Activated CD8-positive, alpha-beta memory T cell treated with anti-CD3 and anti-CD28 coated beads, Interleukin-2, amount 10 ng/mL, durations not matched to agents 7 days and 5 days (primary cell): ENCODE measurements around the gene RPL13A. TPM values are rescaled to one million over a fixed set of nuclear protein-coding genes. Genes with fewer than 3 reads are reported as not detected.

Source experiments
- ATAC-seq: fragments of 150-1000 bp; cut with Tn5 transposase; one replicate; pipeline ENCODE4 v1.10.0; 2021; ENCODE audit warnings: moderate library complexity
- CTCF ChIA-PET: fragments of 350-600 bp; sonication (Branson Sonifier 250); formaldehyde crosslinking; loops from one replicate; lab custom pipeline; 2021; ENCODE audit warnings: antibody characterized with exemption; lab: Charles Lee
- DNase-seq: peaks from one replicate; pipeline ENCODE4 v3.0.0-alpha.2; 2020
- H3K27ac Mint-ChIP-seq: one replicate; pipeline ENCODE4 v1.8.0; 2021; ENCODE audit warnings: mild to moderate bottlenecking, mixed read lengths
- H3K27me3 Mint-ChIP-seq: one replicate; pipeline ENCODE4 v1.8.0; 2021; ENCODE audit warnings: mixed read lengths
- H3K36me3 Mint-ChIP-seq: one replicate; pipeline ENCODE4 v1.8.0; 2021; ENCODE audit warnings: mild to moderate bottlenecking, mixed read lengths
- H3K4me1 Mint-ChIP-seq: one replicate; pipeline ENCODE4 v1.8.0; 2021; ENCODE audit warnings: mixed read lengths
- H3K4me3 Mint-ChIP-seq: one replicate; pipeline ENCODE4 v1.8.0; 2021; ENCODE audit warnings: mild to moderate bottlenecking, moderate library complexity, mixed read lengths
- H3K9me3 Mint-ChIP-seq: one replicate; pipeline ENCODE4 v1.8.0; 2022; ENCODE audit warnings: low read depth, mixed read lengths
- total RNA-seq, 2 experiments: library from RNA; stranded (reverse); gene quantifications; one replicate each; pipeline ENCODE4 v1.2.3, GENCODE V29; 2021

RPL13A gene
- total RNA-seq, 2 experiments from 2014 or later = 2,143 to 2,523 TPM

DNA sequence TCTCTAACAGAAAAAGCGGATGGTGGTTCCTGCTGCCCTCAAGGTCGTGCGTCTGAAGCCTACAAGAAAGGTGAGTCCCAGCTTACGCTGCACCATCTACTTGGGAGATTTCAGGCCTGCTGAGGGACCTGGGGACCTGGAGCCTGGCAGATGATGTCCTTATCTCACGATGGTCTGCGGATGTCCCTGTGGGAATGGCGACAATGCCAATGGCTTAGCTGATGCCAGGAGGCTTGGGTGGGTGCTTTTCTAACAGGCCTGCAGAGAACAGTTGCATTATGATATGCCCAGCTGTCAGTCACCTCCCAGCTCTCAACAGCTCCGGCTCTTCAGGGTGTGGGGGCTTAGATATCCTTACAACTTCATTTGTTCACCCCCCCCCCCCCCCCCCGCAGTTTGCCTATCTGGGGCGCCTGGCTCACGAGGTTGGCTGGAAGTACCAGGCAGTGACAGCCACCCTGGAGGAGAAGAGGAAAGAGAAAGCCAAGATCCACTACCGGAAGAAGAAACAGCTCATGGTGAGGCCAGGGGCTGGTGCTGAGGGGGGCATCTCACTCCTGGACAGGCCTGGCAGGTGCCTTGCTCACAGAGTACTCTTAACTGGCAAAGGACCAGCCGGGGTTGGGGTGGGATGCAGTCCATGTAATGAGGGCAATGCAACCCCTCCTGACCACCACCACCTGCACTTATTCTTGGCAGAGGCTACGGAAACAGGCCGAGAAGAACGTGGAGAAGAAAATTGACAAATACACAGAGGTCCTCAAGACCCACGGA lies 3.8 kb downstream of the RPL13A start:
- Mint-ChIP-seq H3K9me3 (no peaks in the 10 kb centered on the region), H3K27ac (peak overlapping the region; percentile 94), H3K4me3 (peak overlapping the region; percentile 98), H3K36me3 (peaks cover 71% of the 10 kb centered on the region), H3K27me3 (no peaks in the 10 kb centered on the region), H3K4me1 (peaks cover 63% of the 10 kb centered on the region)
- DNase-seq (no peak), ATAC-seq (no peak)
- CTCF ChIA-PET = interaction anchor here (1.0 to 2.3 kb wide), 3 partner anchors 16 to 21 kb away, joined by 4 to 10 read pairs (median 5); partner anchors contain the start of gene FLT3LG

DNA sequence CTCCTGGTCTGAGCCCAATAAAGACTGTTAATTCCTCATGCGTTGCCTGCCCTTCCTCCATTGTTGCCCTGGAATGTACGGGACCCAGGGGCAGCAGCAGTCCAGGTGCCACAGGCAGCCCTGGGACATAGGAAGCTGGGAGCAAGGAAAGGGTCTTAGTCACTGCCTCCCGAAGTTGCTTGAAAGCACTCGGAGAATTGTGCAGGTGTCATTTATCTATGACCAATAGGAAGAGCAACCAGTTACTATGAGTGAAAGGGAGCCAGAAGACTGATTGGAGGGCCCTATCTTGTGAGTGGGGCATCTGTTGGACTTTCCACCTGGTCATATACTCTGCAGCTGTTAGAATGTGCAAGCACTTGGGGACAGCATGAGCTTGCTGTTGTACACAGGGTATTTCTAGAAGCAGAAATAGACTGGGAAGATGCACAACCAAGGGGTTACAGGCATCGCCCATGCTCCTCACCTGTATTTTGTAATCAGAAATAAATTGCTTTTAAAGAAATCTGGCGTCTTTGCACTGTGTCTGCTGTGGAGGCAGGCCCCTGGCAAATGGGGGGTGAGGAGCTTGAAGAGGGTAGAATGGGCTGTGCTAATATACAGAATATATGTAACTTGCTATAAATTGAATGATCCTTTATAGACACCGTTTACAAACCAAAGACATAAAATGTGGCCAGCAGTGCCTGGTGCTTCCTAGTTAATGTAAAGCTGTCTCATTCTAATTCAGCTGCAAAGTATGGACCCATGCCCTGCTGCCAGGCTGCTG lies 4.6 kb downstream of the RPL13A start:
- Mint-ChIP-seq H3K9me3 (no peaks in the 10 kb centered on the region), H3K4me3 (no peak overlapping the region), H3K4me1 (peaks cover 59% of the 10 kb centered on the region), H3K27me3 (no peaks in the 10 kb centered on the region), H3K27ac (peak overlapping the region; percentile 78), H3K36me3 (peaks cover 70% of the 10 kb centered on the region)
- ATAC-seq = no peak
- no peak for DNase-seq
- CTCF ChIA-PET = interaction anchor here (0.8 to 3.0 kb wide), 7 partner anchors 14 to 186 kb away, joined by 3 to 10 read pairs (median 5); partner anchors contain the start of gene FLT3LG

DNA sequence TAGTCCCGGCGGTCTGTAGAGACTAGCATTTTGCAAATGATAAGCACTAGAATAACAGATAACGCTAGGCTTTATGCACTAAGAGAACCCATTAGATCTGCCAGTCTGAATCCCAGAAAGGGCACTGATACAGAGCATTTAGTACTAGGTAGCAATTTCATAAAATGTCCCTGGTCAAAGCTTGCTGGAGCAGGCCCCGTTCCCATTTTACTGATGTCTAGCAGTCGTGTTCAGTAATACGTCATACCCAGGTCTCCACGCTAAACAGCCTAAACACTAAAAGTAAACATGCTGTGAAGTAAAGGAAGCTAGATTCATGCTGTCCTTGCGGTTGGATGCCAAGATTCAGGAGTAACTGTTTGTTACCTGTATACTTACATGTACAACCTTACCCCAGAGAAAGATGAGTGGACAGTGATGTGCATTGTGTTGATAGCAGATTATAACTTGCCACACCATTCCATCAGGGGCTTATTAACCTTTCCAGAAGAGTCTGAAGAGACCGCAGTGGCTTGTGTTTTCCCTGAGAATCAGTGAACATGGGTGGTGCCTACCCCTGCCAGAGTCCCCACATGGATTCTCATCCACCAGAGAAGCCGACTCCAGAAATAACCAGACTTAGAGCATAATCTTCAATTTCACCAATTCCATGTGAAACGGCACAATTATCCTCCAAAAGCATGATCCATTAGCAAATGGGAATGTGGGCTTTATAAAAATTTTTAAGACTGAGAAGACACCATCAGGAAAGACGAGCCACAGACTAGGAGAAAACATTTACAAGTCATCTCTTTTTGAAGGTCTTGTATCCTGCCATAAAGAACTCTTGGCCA lies 5.4 kb downstream of the RPL13A start:
- Mint-ChIP-seq H3K27me3 (no peaks in the 10 kb centered on the region), H3K4me1 (peaks cover 62% of the 10 kb centered on the region), H3K27ac (peak overlapping the region; percentile 78), H3K4me3 (no peak overlapping the region), H3K9me3 (no peaks in the 10 kb centered on the region), H3K36me3 (peaks cover 70% of the 10 kb centered on the region)
- CTCF ChIA-PET = interaction anchor here (0.8 to 3.0 kb wide), 7 partner anchors 14 to 185 kb away, joined by 3 to 10 read pairs (median 5); partner anchors contain the start of gene FLT3LG
- no peak for ATAC-seq
- no peak for DNase-seq

DNA sequence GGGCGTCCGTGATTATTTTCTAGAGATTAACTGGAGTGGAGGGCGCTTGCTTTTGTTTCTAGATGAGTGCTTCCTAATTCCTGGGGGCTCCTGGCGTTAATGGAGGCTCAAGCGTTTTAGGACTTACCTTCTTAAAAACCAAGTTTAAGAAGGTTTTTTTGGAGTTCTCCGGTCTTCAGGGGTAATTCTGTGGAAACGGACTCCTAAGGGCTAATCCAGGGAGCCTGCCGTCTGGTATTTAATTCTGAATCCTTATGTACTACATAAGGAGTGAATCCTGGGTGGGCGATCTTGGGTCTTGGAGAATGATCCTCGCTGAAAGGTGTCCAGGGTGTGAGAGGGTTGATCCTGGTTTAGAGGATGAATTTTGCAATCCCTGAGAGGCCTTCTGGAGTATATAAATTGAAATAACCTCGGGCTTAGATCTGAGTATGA lies 9.2 kb downstream of the RPL13A start:
- H3K4me3 Mint-ChIP-seq = peak overlapping the region; percentile 97
- H3K27ac Mint-ChIP-seq = peak overlapping the region; percentile 94
- peaks cover 66% of the 10 kb centered on the region for H3K4me1 Mint-ChIP-seq
- CTCF ChIA-PET = interaction anchor here (1.0 to 2.9 kb wide), 7 partner anchors 8 to 82 kb away, joined by 3 to 9 read pairs (median 4); partner anchors contain the start of genes RCN3 and RPL13A
- H3K36me3 Mint-ChIP-seq = peaks cover 61% of the 10 kb centered on the region
- no peaks in the 10 kb centered on the region for H3K27me3 Mint-ChIP-seq
- no peaks in the 10 kb centered on the region for H3K9me3 Mint-ChIP-seq
- DNase-seq (no peak), ATAC-seq (no peak)

DNA sequence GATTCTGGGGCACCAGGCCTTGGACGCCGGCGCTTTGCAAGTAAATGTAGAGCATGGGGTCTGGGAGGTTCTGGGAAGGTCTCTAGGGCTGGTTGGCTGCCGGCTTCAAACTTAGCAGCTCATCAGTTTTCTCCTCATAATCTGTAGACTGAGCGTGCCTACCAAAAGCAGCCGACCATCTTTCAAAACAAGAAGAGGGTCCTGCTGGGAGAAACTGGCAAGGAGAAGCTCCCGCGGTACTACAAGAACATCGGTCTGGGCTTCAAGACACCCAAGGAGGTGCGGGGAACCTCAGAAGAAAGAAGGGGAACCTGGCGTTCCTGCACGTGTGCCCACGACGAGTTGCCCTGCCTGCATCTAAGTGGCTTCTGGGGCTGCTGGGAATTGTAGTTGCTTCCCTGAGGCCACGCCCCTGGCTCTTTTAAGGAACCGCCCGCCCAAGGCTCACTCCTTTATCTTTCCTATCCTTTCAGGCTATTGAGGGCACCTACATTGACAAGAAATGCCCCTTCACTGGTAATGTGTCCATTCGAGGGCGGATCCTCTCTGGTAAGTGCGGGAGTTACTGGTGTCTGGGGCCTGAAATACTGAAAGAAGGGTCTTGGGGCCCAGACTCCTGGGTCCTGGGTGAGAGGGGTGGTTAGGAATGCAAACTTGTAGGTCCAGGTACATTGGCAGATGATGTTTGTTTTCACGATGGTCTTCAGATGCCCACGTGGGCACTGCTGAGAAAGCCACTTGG lies 9.8 kb downstream of the RPL13A start:
- no peak for ATAC-seq
- H3K4me3 Mint-ChIP-seq = peak overlapping the region; percentile 97
- H3K4me1 Mint-ChIP-seq = peaks cover 65% of the 10 kb centered on the region

DNA sequence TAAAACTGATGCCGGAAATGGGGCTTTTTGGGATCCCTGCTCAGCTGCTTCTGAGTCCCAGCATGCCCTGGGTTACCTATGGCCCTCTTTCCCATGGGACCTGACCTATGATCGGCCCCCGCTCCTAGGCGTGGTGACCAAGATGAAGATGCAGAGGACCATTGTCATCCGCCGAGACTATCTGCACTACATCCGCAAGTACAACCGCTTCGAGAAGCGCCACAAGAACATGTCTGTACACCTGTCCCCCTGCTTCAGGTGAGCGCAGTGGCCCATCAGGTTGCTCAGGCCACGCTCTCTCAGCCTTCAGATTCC lies 10.3 kb downstream of the RPL13A start:
- Mint-ChIP-seq H3K27me3 (no peaks in the 10 kb centered on the region), H3K4me1 (peaks cover 65% of the 10 kb centered on the region), H3K9me3 (no peaks in the 10 kb centered on the region), H3K27ac (peak overlapping the region; percentile 94), H3K36me3 (peaks cover 50% of the 10 kb centered on the region), H3K4me3 (peak overlapping the region; percentile 97)
- DNase-seq = no peak
- no peak for ATAC-seq
- CTCF ChIA-PET = interaction anchor here (0.8 to 2.9 kb wide), 4 partner anchors 10 to 180 kb away, joined by 3 to 9 read pairs (median 4); partner anchors contain the start of gene RPL13A

More for the DNA sequence above, 9.8 kb downstream of the RPL13A start:
- Mint-ChIP-seq H3K36me3 (peaks cover 55% of the 10 kb centered on the region), H3K27ac (peak overlapping the region; percentile 94), H3K9me3 (no peaks in the 10 kb centered on the region), H3K27me3 (no peaks in the 10 kb centered on the region)
- CTCF ChIA-PET = interaction anchor here (1.7 to 2.9 kb wide), 2 partner anchors 9 to 81 kb away, joined by 3 to 9 read pairs; partner anchors contain the start of gene RPL13A
- DNase-seq = peak; percentile 85

DNA sequence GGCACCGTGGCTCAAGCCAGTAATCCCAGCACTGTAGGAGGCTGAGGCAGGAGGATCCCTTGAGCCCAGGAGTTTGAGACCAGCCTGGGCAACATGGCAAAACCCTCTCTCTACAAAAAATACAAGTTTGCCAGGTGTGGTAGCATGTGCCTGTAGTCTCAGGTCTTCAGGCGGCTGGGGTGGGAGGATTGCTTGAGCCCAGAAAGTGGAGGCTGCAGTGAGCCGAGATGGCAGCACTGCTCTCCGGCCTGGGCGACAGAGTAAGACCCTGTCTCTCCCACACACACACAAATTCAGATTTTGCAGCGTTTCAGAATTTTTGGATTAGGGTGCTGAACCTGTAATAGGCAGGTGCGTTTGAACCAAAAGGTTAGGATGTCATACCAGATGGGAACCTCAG lies 11.1 kb downstream of the RPL13A start:
- Mint-ChIP-seq H3K4me1 (peaks cover 63% of the 10 kb centered on the region), H3K36me3 (peaks cover 44% of the 10 kb centered on the region), H3K4me3 (peak overlapping the region; percentile 97), H3K27me3 (no peaks in the 10 kb centered on the region), H3K9me3 (no peaks in the 10 kb centered on the region), H3K27ac (peak overlapping the region; percentile 94)
- CTCF ChIA-PET = interaction anchor here (0.8 to 2.3 kb wide), 6 partner anchors 17 to 180 kb away, joined by 3 to 8 read pairs (median 4); partner anchors contain the start of gene FLT3LG
- DNase-seq = no peak
- ATAC-seq = no peak

DNA sequence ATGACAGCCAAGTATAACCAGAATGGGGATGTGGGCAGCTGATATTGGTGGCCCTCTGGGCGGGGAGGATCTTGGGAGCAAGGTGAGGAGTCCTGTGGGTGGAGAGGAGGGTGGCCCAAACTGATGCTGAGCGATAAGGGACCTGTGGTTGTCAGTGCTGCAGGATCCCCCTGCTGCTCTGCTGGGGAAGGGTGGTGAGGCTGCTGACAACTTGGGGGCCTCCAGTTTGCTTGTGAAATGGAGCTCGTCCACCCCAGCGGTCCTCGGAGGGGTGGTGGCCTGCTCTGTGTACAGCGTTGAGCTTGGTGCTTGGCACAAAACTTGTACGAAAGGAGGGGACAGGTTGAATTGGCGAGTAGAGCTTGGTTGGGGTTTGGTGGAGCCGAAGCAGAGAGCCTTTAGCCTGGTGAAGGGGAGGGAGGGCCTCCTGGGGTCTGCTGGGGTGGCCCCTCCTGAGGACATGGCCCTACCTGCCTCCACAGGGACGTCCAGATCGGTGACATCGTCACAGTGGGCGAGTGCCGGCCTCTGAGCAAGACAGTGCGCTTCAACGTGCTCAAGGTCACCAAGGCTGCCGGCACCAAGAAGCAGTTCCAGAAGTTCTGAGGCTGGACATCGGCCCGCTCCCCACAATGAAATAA lies 11.7 kb downstream of the RPL13A start:
- CTCF ChIA-PET = interaction anchor here (0.8 to 2.3 kb wide), 7 partner anchors 16 to 179 kb away, joined by 3 to 8 read pairs (median 4); partner anchors contain the start of gene FLT3LG
- Mint-ChIP-seq H3K27me3 (no peaks in the 10 kb centered on the region), H3K4me3 (peak overlapping the region; percentile 97), H3K36me3 (peaks cover 42% of the 10 kb centered on the region), H3K9me3 (no peaks in the 10 kb centered on the region), H3K4me1 (peaks cover 61% of the 10 kb centered on the region), H3K27ac (peak overlapping the region; percentile 94)
- ATAC-seq (no peak), DNase-seq (peak; percentile 78)

DNA sequence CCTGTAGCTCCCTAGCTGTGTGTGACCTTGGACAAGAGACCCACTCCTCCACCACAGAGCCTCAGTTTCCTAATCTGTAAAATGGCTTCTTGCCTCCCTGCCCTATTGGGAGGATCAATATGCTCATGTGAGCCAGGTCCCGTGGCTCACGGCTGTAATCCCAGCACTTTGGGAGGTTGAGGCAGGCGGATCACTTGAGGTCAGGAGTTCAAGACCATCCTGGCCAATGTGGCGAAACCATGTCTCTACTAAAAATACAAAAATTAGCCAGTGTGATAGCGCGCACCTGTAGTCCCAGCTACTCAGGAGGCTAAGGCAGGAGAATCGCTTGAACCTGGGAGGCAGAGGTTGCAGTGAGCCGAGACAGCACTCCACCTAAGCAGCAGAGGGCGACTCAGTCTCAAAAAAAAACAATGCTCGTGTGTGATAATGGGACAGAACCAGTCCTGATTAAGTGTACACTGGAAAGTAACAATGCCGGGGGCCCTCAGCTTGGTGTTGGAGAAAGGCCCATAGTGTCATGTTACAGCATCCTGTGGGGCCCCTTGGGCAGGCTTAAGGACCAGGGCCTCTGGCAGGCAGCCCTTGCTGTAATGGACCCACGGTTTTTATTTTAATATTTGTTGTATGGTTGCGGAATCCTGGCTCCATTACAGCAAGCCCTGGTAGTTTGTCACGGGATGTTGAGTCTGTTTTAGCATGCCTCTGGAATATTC lies 15.6 kb downstream of the RPL13A start:
- Mint-ChIP-seq H3K27ac (no peak overlapping the region), H3K9me3 (no peaks in the 10 kb centered on the region), H3K27me3 (no peaks in the 10 kb centered on the region), H3K4me3 (no peak overlapping the region), H3K4me1 (peaks cover 47% of the 10 kb centered on the region), H3K36me3 (peaks cover 25% of the 10 kb centered on the region)
- ATAC-seq (no peak), DNase-seq (peak; percentile 66)
- CTCF ChIA-PET = interaction anchor here (0.6 to 3.1 kb wide), 18 partner anchors 10 to 357 kb away, joined by 3 to 21 read pairs (median 4); partner anchors contain the start of genes FCGRT, FLT3LG, PRMT1 and RRAS

DNA sequence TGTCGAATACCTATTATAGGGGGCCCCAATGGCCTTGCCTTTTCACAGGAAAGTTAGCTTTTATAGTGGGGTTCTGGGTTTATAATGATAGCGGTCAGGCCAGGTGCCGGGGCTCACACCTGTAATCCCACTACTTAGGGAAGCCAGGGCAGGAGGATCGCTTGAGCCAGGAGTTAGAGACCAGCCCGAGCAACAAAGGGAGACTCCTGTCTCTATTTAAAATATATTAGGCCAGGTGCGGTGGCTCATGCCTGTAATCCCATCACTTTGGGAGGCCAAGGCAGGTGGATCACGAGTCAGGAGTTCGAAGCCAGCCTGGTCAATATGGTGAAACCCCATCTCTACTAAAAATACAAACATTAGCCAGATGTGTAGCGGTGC lies 16.2 kb downstream of the RPL13A start:
- H3K4me1 Mint-ChIP-seq = peaks cover 42% of the 10 kb centered on the region
- peaks cover 20% of the 10 kb centered on the region for H3K36me3 Mint-ChIP-seq
- DNase-seq (no peak), ATAC-seq (no peak)
- no peak overlapping the region for H3K4me3 Mint-ChIP-seq
- no peaks in the 10 kb centered on the region for H3K9me3 Mint-ChIP-seq
- H3K27me3 Mint-ChIP-seq = no peaks in the 10 kb centered on the region
- no peak overlapping the region for H3K27ac Mint-ChIP-seq
- CTCF ChIA-PET = interaction anchor here (0.9 to 4.0 kb wide), 16 partner anchors 10 to 177 kb away, joined by 3 to 24 read pairs (median 4); partner anchors contain the start of genes FCGRT, FLT3LG, PRMT1 and RRAS

DNA sequence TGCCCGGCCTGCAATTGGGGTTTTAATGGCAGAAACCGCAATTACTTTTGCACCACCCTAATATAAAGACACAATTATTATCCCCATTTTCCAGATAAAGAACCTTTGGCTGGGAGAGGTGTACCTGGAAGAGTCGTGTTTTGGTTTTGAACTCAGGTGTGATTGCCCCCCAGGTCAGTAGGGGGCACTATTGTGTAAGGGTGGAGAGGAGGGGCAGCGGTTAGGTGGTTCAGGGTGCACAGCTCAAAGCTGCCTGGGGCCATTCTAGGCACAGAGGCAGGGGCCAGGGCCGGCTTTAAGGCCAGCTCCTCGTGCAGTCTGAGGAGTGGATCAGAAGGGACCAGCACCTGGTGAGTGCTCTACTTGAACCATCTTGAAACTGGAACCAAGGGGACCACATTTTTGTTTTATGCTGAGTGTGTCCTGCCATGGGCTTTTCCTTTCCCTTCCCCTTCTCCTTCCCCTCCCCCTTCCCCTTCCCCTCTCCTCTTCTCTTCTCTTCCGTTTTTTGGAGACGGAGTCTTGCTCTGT lies 19.2 kb downstream of the RPL13A start:
- no peaks in the 10 kb centered on the region for H3K27me3 Mint-ChIP-seq
- peak; percentile 81 for ATAC-seq
- H3K36me3 Mint-ChIP-seq = no peaks in the 10 kb centered on the region
- H3K4me3 Mint-ChIP-seq = no peak overlapping the region
- CTCF ChIA-PET = interaction anchor here (0.5 to 4.0 kb wide), 19 partner anchors 10 to 363 kb away, joined by 3 to 46 read pairs (median 6); partner anchors contain the start of genes FLT3LG, NOSIP, PRMT1 and RCN3
- H3K4me1 Mint-ChIP-seq = peaks cover 22% of the 10 kb centered on the region
- no peak overlapping the region for H3K27ac Mint-ChIP-seq
- DNase-seq = peak; percentile 87
- H3K9me3 Mint-ChIP-seq = no peaks in the 10 kb centered on the region
